WERI-Rb-1 (cell line): ENCODE measurements around the gene PTPN9.

Experiments
- DNase-seq: peaks from one replicate; pipeline ENCODE4 v3.0.0-alpha.2; 2020
- H3K27ac ChIP-seq: fragments of 250-450 bp; sonication (Bioruptor Pico); 2 replicates; pipeline ENCODE4 v1.5.1; 2020; ENCODE audit warnings: mild to moderate bottlenecking, moderate library complexity
- H3K27me3 ChIP-seq: fragments of 250-450 bp; sonication (Bioruptor Pico); 2 replicates; pipeline ENCODE4 v1.5.1; 2021; ENCODE audit warnings: mild to moderate bottlenecking, low read depth, moderate library complexity; ENCODE audit not compliant: insufficient read depth, severe bottlenecking
- H3K36me3 ChIP-seq: fragments of 250-450 bp; sonication (Bioruptor Pico); 2 replicates; pipeline ENCODE4 v1.5.1; 2020; ENCODE audit warnings: mild to moderate bottlenecking, moderate library complexity
- H3K4me3 ChIP-seq: 2 replicates; pipeline ENCODE4 v1.5.1; 2011; ENCODE audit warnings: low read depth, mild to moderate bottlenecking, control low read depth, low read length
- H3K9me3 ChIP-seq: fragments of 250-450 bp; sonication (Bioruptor Pico); 2 replicates; pipeline ENCODE4 v1.5.1; 2021; ENCODE audit warnings: mild to moderate bottlenecking, moderate library complexity; ENCODE audit not compliant: severe bottlenecking
- TF ChIP-seq, protein P1 (sequence below): IDR thresholded peaks from 2 replicates; pipeline ENCODE4 v1.5.1; 2011; ENCODE audit warnings: low read depth, mild to moderate bottlenecking, control low read depth, inconsistent platforms, low read length

The PTPN9 gene

GRCh38 chr15:75468913-75469598, 110.1 kb downstream of the PTPN9 start:
- no peak overlapping the region for H3K27ac ChIP-seq
- no peaks in the 10 kb centered on the region for H3K27me3 ChIP-seq
- H3K4me3 ChIP-seq: no peak overlapping the region
- H3K36me3 ChIP-seq: peaks cover 55% of the 10 kb centered on the region
- H3K9me3 ChIP-seq: no peaks in the 10 kb centered on the region
- TF ChIP-seq, protein P1, sequence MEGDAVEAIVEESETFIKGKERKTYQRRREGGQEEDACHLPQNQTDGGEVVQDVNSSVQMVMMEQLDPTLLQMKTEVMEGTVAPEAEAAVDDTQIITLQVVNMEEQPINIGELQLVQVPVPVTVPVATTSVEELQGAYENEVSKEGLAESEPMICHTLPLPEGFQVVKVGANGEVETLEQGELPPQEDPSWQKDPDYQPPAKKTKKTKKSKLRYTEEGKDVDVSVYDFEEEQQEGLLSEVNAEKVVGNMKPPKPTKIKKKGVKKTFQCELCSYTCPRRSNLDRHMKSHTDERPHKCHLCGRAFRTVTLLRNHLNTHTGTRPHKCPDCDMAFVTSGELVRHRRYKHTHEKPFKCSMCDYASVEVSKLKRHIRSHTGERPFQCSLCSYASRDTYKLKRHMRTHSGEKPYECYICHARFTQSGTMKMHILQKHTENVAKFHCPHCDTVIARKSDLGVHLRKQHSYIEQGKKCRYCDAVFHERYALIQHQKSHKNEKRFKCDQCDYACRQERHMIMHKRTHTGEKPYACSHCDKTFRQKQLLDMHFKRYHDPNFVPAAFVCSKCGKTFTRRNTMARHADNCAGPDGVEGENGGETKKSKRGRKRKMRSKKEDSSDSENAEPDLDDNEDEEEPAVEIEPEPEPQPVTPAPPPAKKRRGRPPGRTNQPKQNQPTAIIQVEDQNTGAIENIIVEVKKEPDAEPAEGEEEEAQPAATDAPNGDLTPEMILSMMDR: no peak
- no peak for DNase-seq

DNA sequence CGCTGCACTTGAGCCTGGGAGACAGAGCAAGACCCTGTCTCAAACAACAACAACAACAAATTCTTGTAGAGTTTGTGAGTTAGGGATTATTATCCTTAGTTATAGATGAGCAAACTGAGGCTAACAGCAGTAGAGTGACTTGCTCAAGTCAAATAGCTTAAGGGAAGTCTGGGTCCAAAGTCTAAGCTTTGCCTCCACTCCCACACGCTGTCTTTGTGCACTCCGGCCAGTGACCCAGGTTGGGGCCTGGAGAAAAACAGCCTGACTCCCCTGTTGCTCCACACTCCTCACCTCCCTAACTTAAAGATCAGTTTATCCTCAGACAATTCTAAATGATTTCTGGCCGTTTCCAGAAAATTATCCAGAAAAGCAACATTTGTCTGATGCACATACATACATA, 118.5 kb downstream of the PTPN9 start:
- no peaks in the 10 kb centered on the region for H3K36me3 ChIP-seq
- no peaks in the 10 kb centered on the region for H3K9me3 ChIP-seq
- no peak overlapping the region for H3K27ac ChIP-seq
- H3K27me3 ChIP-seq: no peaks in the 10 kb centered on the region
- TF ChIP-seq, protein P1: no peak
- no peak overlapping the region for H3K4me3 ChIP-seq
- no peak for DNase-seq

GRCh38 chr15:75459581-75459980, 119.5 kb downstream of the PTPN9 start:
- no peaks in the 10 kb centered on the region for H3K27me3 ChIP-seq
- H3K9me3 ChIP-seq: no peaks in the 10 kb centered on the region
- H3K27ac ChIP-seq: no peak overlapping the region
- H3K36me3 ChIP-seq: no peaks in the 10 kb centered on the region
- DNase-seq: no peak
- no peak overlapping the region for H3K4me3 ChIP-seq
- TF ChIP-seq, protein P1: no peak

DNA sequence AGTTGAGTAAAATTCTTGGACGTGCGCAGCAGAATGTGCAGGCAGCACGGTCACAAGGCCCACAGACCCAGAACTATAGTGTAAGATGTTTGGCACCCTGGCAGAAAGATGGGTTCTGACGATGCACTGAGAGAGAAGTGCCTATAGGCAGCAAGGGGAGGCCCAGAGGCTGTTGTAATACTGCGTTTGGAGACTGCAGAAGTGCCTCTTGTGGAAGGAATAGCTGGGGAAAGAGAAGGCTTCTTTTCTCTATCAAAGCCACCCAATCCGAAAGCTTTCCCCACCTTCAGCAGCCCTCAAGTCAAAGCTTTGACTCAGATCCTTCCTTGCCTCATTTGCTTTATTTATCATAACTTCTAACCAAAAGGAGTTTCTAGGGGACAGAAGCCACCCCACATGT, 122.4 kb downstream of the PTPN9 start:
- no peak overlapping the region for H3K4me3 ChIP-seq
- no peaks in the 10 kb centered on the region for H3K27me3 ChIP-seq
- no peak for DNase-seq
- TF ChIP-seq, protein P1: no peak
- H3K36me3 ChIP-seq: no peaks in the 10 kb centered on the region
- no peak overlapping the region for H3K27ac ChIP-seq
- no peaks in the 10 kb centered on the region for H3K9me3 ChIP-seq

DNA sequence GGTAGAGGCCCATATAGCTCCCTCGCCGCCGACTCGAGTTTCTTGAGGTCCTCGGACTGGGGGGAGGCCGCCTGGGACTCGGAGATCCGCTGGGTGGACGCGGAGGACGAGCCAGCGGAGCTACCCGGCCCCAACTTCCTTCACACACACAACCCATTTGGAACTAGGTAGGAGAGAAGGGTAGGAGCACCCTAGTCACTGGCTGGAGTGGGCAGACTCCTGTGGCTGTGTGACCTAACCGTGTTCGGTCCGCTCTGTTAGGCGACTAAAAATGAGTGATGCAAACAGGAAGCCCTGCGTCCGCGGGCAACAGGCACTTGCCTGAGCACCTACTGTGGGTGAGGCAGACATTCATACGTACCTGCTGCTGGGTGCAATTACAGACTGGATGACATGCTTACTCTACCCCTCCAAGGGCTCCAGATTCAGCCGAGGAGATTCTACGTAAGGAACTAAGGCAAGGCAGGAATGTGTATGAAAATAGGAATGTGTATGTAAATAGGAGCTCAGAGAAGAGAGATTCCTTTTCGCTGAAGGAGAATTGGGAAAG, 123.1 kb downstream of the PTPN9 start:
- TF ChIP-seq, protein P1: no peak
- Histone ChIP-seq H3K27ac (peak overlapping the region; percentile 87), H3K36me3 (no peaks in the 10 kb centered on the region), H3K27me3 (no peaks in the 10 kb centered on the region), H3K9me3 (no peaks in the 10 kb centered on the region), H3K4me3 (peak overlapping the region; percentile 87)
- DNase-seq: no peak
